Panc1 (cell line): ENCODE data around the gene TMEM101. TPM values are rescaled to one million over a fixed set of nuclear protein-coding genes. Genes with fewer than 3 reads are reported as not detected.

ENCODE experiments used
- ATAC-seq: fragments of 200-7000 bp; cut with Tn5 transposase; 2 replicates; pipeline ENCODE4 v1.9.1; 2020; ENCODE audit warnings: mild to moderate bottlenecking, moderate library complexity
- BruUV-seq: library from RNA; stranded (reverse); fragments of 400-500 nt; replicated peaks from 2 replicates; lab custom pipeline; 2021; lab: Mats Ljungman, UMichigan
- CTCF ChIA-PET: fragments of 300-600 bp; sonication (Branson Sonifier 250); formaldehyde crosslinking; loops from one replicate; lab custom pipeline; 2022; ENCODE audit warnings: antibody characterized with exemption; lab: Charles Lee
- POLR2A ChIA-PET: fragments of 300-600 bp; sonication (Branson Sonifier 250); formaldehyde crosslinking; loops from one replicate; lab custom pipeline; 2022; ENCODE audit warnings: antibody characterized with exemption; lab: Charles Lee
- DNase-seq: peaks from one replicate; pipeline ENCODE4 v3.0.0-alpha.2; 2010; ENCODE audit warnings: low read depth, low spot score
- H3K27ac ChIP-seq: 2 replicates; pipeline ENCODE4 v1.5.1; 2011; ENCODE audit warnings: mild to moderate bottlenecking, low read length, inconsistent platforms
- H3K27me3 ChIP-seq: fragments of 200-500 bp; sonication (Bioruptor generic); 2 replicates; pipeline ENCODE4 v1.6.0; 2014; ENCODE audit warnings: low read length, inconsistent platforms; ENCODE audit not compliant: control insufficient read depth, insufficient read depth
- H3K36me3 ChIP-seq: fragments of 200-500 bp; sonication (Bioruptor generic); 2 replicates; pipeline ENCODE4 v1.5.1; 2014; ENCODE audit warnings: inconsistent platforms, mild to moderate bottlenecking, low read length, moderate library complexity; ENCODE audit not compliant: control insufficient read depth, insufficient read depth
- H3K4me1 ChIP-seq: 2 replicates; pipeline ENCODE4 v1.5.1; 2011; ENCODE audit warnings: inconsistent platforms, mild to moderate bottlenecking, low read length, moderate library complexity; ENCODE audit not compliant: control insufficient read depth, insufficient read depth
- H3K4me3 ChIP-seq, 2 experiments: 2 replicates each; pipeline ENCODE4 v1.5.1; 2011 to 2012; ENCODE audit warnings: low read depth in 2 of 2, low read length in 2 of 2, mild to moderate bottlenecking in 2 of 2, inconsistent platforms in 1 of 2, moderate library complexity in 1 of 2
- H3K9me3 ChIP-seq: fragments of 200-500 bp; sonication (Bioruptor generic); 2 replicates; pipeline ENCODE4 v1.5.1; 2014; ENCODE audit warnings: low read depth, mild to moderate bottlenecking, inconsistent platforms, low read length, moderate library complexity; ENCODE audit not compliant: control insufficient read depth, insufficient read depth
- CTCF ChIP-seq: fragments of 450-650 bp; IDR thresholded peaks from 2 replicates; pipeline ENCODE4 v1.5.1; 2017; ENCODE audit warnings: mild to moderate bottlenecking
- POLR2AphosphoS5 ChIP-seq: IDR thresholded peaks from 2 replicates; pipeline ENCODE4 v1.6.1; 2012; ENCODE audit warnings: mild to moderate bottlenecking, low read depth, low read length, moderate library complexity
- REST ChIP-seq, 2 experiments: IDR thresholded peaks; 2 replicates each; pipeline ENCODE4 v1.6.1; 2011 to 2012; ENCODE audit warnings: low read depth in 2 of 2, control low read depth in 1 of 2, low read length in 1 of 2, mild to moderate bottlenecking in 1 of 2, moderate library complexity in 1 of 2; ENCODE audit not compliant: insufficient read depth in 1 of 2
- SIN3A ChIP-seq: IDR thresholded peaks from 2 replicates; pipeline ENCODE4 v1.6.1; 2012; ENCODE audit warnings: low read depth, mild to moderate bottlenecking, low read length, moderate library complexity, borderline replicate concordance; ENCODE audit not compliant: insufficient read depth
- TCF7L2 ChIP-seq: IDR thresholded peaks from 2 replicates; pipeline ENCODE4 v1.6.1; 2011; ENCODE audit warnings: mild to moderate bottlenecking, low read depth, low read length, inconsistent platforms
- in situ Hi-C: cut with HindIII; loops from 2 replicates; pipeline ENCODE4 v1.10.0; 2016; ENCODE audit warnings: low sequenced_read_pairs, low pct_unique_long_range_greater_than_20kb
- intact Hi-C: fragments of 100-400 bp; cut with micrococcal nuclease; formaldehyde crosslinking; loops from one replicate; pipeline ENCODE4 v1.10.0; 2022; ENCODE audit not compliant: unreplicated experiment
- total RNA-seq: library from RNA; stranded (reverse); gene quantifications from one replicate; pipeline ENCODE4 v1.2.1, GENCODE V29; 2021; ENCODE audit not compliant: unreplicated experiment

TMEM101 gene
- total RNA-seq, 1 experiment from 2014 or later, result 32.8 TPM

DNA sequence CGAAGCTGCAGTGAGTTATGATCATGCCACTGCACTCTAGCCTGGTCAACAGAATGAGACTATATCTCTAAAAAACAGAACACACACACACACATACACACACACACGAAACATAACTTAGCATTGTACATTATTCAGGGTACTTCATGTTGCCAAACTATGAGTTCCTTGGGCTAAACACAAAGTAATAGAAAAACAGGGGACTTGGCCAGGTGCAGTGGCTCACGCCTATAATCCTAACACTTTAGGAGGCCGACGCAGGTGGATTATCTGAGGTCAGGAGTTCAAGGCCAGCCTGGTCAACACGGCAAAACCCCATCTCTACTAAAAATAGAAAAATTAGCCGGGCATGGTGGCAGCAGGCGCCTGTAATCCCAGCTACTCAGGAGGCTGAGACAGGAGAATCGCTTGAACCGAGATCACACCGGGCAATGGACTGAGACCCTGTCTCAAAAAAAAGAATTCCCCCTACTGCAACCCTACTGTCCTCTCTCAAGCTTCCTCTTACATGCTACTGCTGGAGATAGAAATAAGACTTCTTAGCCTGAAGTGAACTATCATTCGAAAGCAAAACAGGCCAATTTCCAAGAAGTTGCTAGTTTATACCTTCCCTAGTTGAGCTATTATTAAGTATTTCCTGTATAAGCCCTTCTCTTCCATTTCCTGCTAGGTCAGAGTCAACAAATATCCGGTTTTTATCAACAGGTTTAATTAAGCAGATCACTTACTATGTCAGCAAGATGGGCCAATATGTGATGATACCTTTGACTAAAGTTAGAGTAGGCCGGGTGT is 44.5 kb upstream of the TMEM101 start:
- intact Hi-C loops, result no loop called here
- peaks cover 9% of the 10 kb centered on the region for H3K36me3 ChIP-seq
- ChIA-PET CTCF (no interaction called here), POLR2A (interaction anchor here (0.5 kb wide), 1 partner anchor 47 kb away, joined by 6 read pairs; no protein-coding TSS in a partner anchor)
- no peak overlapping the region for H3K4me3 ChIP-seq
- H3K27ac ChIP-seq, result no peak overlapping the region
- no TSS peak for BruUV-seq
- H3K27me3 ChIP-seq, result no peaks in the 10 kb centered on the region
- H3K4me1 ChIP-seq, result no peaks in the 10 kb centered on the region
- no peaks in the 10 kb centered on the region for H3K9me3 ChIP-seq
- TF ChIP-seq CTCF (no peak), REST (IDR thresholded peaks at IDR 0.05; ENCODE audit: insufficient read depth in 1 of 2, low read depth in 2 of 2, low read length in 1 of 2) (no peak), SIN3A (no peak), TCF7L2 (no peak), POLR2AphosphoS5 (no peak)
- in situ Hi-C loops, result no loop called here
- DNase-seq (no peak), ATAC-seq (no peak)

- CTCF ChIA-PET, result no interaction called here
- Histone ChIP-seq H3K4me3 (no peak overlapping the region), H3K36me3 (peaks cover 4% of the 10 kb centered on the region; the same call in 1 of the 2 replicates), H3K4me1 (no peaks in the 10 kb centered on the region), H3K27me3 (no peaks in the 10 kb centered on the region), H3K27ac (no peak overlapping the region), H3K9me3 (no peaks in the 10 kb centered on the region)
- intact Hi-C loops, result no loop called here
- TSS peak; percentile 77 for BruUV-seq
- POLR2A ChIA-PET, result no interaction called here
- in situ Hi-C loops, result no loop called here
- ATAC-seq, result no peak
- TF ChIP-seq SIN3A, result no peak
- TF ChIP-seq POLR2AphosphoS5, result no peak
- TF ChIP-seq TCF7L2, result no peak
- DNase-seq, result no peak
These were observed 38.5 kb upstream of the TMEM101 start for GRCh38 chr17:44053125-44053872.
